Subcutaneous adipose tissue (tissue), 4 donors: ENCODE measurements around the gene TNNT1. TPM values are rescaled to one million over a fixed set of nuclear protein-coding genes. Genes with fewer than 3 reads are reported as not detected.

Experiments
- total RNA-seq, 4 donors: library from RNA; depleted of rRNA; stranded (reverse); fragments of >200 nt; gene quantifications; one replicate each; pipeline ENCODE4 v1.1.0, GENCODE V29; 2016
- TF ChIP-seq, protein P1 (sequence below): fragments of 450-650 bp; IDR thresholded peaks from one replicate; pipeline ENCODE4 v1.5.1; 2016; ENCODE audit warnings: low read depth, mild to moderate bottlenecking, control low read depth, antibody characterized with exemption, moderate library complexity

The TNNT1 gene, protein sequence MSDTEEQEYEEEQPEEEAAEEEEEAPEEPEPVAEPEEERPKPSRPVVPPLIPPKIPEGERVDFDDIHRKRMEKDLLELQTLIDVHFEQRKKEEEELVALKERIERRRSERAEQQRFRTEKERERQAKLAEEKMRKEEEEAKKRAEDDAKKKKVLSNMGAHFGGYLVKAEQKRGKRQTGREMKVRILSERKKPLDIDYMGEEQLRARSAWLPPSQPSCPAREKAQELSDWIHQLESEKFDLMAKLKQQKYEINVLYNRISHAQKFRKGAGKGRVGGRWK
- total RNA-seq = 10 to 100 TPM in 1 of 4 donors, not detected in 3; 17.5 TPM

DNA sequence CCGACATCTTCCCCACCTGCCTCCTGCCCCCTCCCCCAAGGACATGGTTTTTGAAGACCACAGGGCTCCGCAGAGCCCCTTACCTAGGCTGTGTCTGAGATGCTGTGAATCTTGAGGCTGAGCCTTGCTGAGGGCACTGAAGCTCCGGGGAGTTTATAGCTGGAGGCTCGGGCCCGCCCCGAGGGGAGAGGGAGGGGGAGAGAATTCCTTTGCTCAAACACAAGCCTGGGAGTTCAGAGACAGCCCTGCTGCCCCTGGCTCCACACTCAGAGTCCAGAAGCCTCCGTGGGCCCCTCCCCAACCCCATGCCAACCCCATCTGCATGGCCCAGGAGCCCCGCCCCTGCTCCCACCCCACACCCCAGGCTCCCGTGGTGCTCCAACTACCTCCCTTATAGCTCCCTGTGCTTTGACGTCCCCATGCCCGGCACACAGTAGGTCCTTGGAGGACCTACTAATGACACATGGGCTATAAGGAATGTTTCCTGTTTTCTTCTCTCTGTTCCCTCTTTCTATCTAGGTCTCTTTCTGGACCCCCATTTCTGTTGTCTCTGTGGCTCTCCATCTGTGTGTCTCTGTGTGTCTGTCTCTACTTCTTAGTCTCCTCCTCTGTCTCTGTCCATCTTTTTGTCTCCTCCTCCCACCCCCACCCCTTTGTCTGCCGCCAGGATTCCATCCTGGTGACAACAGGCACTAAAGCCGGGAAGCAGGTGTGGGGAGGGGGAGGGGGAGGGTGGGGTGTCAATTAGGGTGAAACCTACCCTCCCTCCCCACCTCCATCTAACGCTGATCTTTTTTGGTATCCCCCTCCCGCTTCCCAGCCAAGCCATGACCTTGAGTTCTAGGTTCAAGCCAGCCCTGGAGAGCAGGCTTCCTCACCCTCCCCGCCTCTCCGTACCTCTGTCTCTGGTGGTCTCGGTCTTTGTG is at the start of gene TNNT1:
TSS of gene TNNT1 (minus strand) at position 129 of the 926 bp plus-strand sequence. CDS start 2,049 bp downstream, outside the sequence.
- TF ChIP-seq, protein P1, sequence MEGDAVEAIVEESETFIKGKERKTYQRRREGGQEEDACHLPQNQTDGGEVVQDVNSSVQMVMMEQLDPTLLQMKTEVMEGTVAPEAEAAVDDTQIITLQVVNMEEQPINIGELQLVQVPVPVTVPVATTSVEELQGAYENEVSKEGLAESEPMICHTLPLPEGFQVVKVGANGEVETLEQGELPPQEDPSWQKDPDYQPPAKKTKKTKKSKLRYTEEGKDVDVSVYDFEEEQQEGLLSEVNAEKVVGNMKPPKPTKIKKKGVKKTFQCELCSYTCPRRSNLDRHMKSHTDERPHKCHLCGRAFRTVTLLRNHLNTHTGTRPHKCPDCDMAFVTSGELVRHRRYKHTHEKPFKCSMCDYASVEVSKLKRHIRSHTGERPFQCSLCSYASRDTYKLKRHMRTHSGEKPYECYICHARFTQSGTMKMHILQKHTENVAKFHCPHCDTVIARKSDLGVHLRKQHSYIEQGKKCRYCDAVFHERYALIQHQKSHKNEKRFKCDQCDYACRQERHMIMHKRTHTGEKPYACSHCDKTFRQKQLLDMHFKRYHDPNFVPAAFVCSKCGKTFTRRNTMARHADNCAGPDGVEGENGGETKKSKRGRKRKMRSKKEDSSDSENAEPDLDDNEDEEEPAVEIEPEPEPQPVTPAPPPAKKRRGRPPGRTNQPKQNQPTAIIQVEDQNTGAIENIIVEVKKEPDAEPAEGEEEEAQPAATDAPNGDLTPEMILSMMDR = no peak

DNA sequence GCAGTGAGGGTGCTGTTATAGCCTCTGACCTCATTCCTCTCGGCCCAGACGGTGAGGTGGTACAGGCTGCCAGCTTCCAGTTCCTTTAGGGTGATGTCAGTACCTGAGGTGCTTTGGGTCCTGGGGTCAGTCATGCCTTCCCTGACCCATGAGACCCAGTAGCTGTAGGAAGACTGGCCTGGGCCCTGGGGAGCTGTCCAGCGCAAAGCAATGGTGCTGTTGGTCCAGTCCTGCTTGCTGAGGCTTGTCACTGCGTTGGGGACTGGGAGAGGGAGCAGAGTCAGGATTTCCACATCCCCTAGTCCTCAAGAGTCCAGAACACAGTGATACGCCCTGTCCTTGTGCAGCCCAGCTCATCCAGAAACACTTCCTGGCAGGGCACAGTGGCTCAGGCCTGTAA is 49.6 kb upstream of the TNNT1 start:
- TF ChIP-seq, protein P1 = no peak

DNA sequence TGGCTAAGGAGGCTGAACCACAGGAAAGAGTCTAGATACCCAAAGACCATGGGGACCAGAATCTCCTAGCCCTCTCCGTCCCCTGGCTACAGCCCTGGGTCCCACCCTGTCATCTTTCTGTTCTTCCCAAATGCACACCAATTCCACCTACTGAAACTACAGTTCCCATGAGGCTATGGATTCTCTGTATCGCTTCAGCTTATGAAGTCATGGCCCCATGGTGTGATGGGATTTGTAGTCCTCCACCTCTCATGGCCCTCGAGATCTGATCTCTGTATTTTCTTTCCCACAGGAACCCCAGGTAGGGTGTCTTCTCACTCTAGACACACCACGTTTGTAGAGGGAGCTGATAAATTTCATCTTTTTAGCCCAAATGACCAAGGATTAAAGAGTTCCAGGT is 48.5 kb upstream of the TNNT1 start:
- TF ChIP-seq, protein P1 = no peak

DNA sequence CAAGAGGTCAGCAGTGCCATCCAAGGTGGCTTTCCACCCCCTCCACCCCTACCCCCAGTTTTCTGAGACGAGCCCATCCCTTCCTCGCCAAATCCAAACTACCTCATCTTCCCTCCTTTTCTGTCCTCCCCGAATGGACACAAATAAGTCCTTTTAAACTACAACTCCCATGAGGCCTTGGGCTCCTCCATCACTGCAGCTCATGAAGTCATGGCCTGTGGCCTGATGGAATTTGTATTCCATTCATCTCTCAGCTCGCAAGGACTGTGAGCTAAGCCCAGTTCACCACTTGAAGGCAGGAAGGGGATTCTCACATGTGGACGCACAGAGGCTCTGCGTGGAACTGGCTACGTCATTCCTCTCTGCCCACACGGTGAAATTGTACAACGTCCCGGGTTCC is 47.8 kb upstream of the TNNT1 start:
- TF ChIP-seq, protein P1 = no peak

DNA sequence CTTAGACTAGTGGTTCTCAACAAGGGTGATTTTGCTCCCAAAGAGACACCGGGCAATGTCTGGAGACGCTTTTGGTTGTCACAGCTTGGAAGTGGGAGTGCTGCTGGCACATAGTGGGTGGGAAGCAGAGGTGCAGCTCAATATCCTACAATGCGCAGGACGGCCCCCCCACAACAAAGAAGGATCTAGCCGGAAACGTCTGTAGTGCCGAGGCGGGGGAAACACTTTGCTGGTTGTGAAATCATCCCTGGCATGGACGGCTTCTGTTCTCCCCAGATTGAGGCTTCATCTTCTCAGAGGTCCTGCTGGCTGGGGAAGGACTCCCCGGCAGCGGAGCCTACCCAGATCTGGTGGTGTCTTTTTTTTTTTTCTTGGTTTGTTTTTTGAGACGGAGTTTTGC is 44.5 kb upstream of the TNNT1 start:
- TF ChIP-seq, protein P1 = no peak

DNA sequence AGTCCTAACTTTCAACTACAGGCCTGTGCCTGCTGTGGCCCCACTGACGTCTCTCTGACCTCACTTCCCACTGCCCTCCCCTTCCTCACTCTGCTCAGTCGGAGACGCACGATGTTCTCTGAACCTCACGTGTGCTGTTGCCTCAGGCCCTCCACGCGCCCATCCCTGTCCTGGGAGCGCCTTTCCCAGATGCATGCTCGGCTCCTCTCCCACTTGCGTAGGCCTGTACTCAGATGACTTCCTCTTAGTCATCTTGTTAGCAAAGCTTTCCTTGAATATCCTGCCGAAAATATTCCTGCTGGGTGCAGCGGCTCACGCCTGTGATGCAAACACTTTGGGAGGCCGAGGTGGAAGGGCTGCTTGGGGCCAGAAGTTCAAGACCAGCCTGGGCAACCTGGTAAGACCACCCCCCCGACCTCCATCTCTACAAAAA is 40.4 kb upstream of the TNNT1 start:
- TF ChIP-seq, protein P1 = no peak

DNA sequence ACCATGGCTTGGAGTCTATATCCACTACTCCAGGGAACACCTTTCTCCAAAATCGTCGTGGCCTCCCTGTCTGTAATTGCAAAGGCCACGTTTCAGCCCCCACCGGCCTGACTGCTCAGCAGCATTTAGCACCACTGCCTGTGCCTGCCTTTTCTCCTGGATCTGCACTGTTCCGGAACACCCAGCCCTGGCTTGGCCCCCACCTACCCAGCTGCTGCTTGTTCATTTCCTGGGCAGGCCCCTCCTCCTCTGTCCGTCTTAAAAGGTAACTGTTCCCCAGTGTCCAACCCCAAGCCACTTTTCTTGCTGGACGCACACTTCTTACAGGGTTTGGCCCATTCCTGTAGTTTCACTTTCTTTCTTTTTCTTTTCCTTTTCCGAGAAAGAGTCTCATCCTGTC is 39.6 kb upstream of the TNNT1 start:
- TF ChIP-seq, protein P1 = no peak
